ENCODE results near the gene ELOVL1.

The ELOVL1 gene

DNA sequence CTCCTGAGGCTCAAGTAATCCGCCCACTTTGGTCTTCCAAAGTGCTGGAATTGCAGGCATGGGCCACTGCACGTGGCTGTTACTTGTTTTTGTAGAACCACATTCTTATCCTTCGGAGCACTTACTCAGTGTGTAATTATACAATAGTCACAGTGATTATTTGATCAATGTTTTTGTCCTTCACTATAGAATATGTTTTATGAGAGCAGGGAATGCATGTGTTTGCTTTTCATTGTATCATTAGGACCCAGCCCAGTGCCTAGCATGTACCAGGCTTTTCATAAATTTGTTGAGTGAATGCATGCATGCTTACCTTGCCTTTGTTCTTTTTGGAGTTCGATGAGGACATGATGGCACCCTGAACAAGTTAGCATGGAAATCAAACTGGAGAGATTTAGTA lies 27.7 kb upstream of the ELOVL1 start:
- H3K4me2 ChIP-seq (ENCODE audit: low read length, poor library complexity, severe bottlenecking) = no peak overlapping the region
- peaks cover 3% of the 10 kb centered on the region for H3K4me1 ChIP-seq (ENCODE audit: control insufficient read depth, insufficient read depth, low read depth, low read length)
- H3K23ac ChIP-seq (ENCODE audit: low read length in 2 of 2) = no peak overlapping the region
- H3K36me3 ChIP-seq (ENCODE audit: control insufficient read depth in 1 of 2, insufficient read depth in 2 of 2, low read depth in 1 of 2, low read length in 2 of 2) = peaks cover 5 to 36% of the 10 kb centered on the region in 2 experiments
- no peak overlapping the region for H3K4ac ChIP-seq (ENCODE audit: low read depth in 1 of 2, low read length in 2 of 2)
- no peak overlapping the region for H2AFZ ChIP-seq (ENCODE audit: low read depth, low read length)
- no peak overlapping the region for H4K91ac ChIP-seq (ENCODE audit: low read length)
- no peak overlapping the region for H3K4me3 ChIP-seq (ENCODE audit: insufficient read depth in 1 of 2, low read depth in 1 of 2, low read length in 2 of 2)
- peaks cover 25% of the 10 kb centered on the region for H3K79me1 ChIP-seq (replicated peaks; ENCODE audit: low read length, poor library complexity, severe bottlenecking)
- H2BK12ac ChIP-seq (ENCODE audit: low read length in 2 of 2) = no peak overlapping the region
- no peak overlapping the region for H3K18ac ChIP-seq (ENCODE audit: low read depth in 1 of 2, low read length in 2 of 2)
- H3K27me3 ChIP-seq (ENCODE audit: control insufficient read depth in 1 of 2, insufficient read depth in 1 of 2, low read length in 2 of 2) = no peaks in the 10 kb centered on the region
- no peaks in the 10 kb centered on the region for H3K9me3 ChIP-seq (ENCODE audit: control insufficient read depth, low read length)
- no peak for DNase-seq
- no peak overlapping the region for H3K14ac ChIP-seq (ENCODE audit: low read length in 2 of 2)
- no peak overlapping the region for H2AK5ac ChIP-seq (ENCODE audit: low read length, severe bottlenecking)
- no peak overlapping the region for H2BK120ac ChIP-seq (ENCODE audit: low read depth, low read length)
- H2BK15ac ChIP-seq (ENCODE audit: low read depth, poor library complexity, severe bottlenecking) = no peak overlapping the region
- no peak overlapping the region for H2BK5ac ChIP-seq (ENCODE audit: low read depth, low read length, poor library complexity, severe bottlenecking)
- no peak overlapping the region for H4K8ac ChIP-seq (ENCODE audit: low read length)
- H3K9ac ChIP-seq (ENCODE audit: low read length) = no peak overlapping the region
- no peak overlapping the region for H3K27ac ChIP-seq (ENCODE audit: low read length, poor library complexity, severe bottlenecking)
- WGBS = 100% methylated on average over 1 of the region's 4 CpGs

GRCh38 chr1:43392702-43393101 lies 24.9 kb upstream of the ELOVL1 start:
- no peak overlapping the region for H3K9ac ChIP-seq (ENCODE audit: low read length)
- no peak overlapping the region for H2BK15ac ChIP-seq (ENCODE audit: low read depth, poor library complexity, severe bottlenecking)
- H3K4me2 ChIP-seq (ENCODE audit: low read length, poor library complexity, severe bottlenecking) = no peak overlapping the region
- WGBS = 80% methylated on average over 3 of the region's 3 CpGs
- no peak overlapping the region for H3K27ac ChIP-seq (ENCODE audit: low read length, poor library complexity, severe bottlenecking)
- no peak for DNase-seq
- no peak overlapping the region for H4K91ac ChIP-seq (ENCODE audit: low read length)
- no peak overlapping the region for H3K18ac ChIP-seq (ENCODE audit: low read depth in 1 of 2, low read length in 2 of 2)
- no peak overlapping the region for H3K23ac ChIP-seq (ENCODE audit: low read length in 2 of 2)
- no peak overlapping the region for H2BK120ac ChIP-seq (ENCODE audit: low read depth, low read length)
- H3K4me3 ChIP-seq (ENCODE audit: insufficient read depth in 1 of 2, low read depth in 1 of 2, low read length in 2 of 2) = no peak overlapping the region
- no peaks in the 10 kb centered on the region for H3K27me3 ChIP-seq (ENCODE audit: control insufficient read depth in 1 of 2, insufficient read depth in 1 of 2, low read length in 2 of 2)
- no peak overlapping the region for H2AFZ ChIP-seq (ENCODE audit: low read depth, low read length)
- no peak overlapping the region for H3K14ac ChIP-seq (ENCODE audit: low read length in 2 of 2)
- no peak overlapping the region for H2AK5ac ChIP-seq (ENCODE audit: low read length, severe bottlenecking)
- H4K8ac ChIP-seq (ENCODE audit: low read length) = no peak overlapping the region
- H3K4me1 ChIP-seq (ENCODE audit: control insufficient read depth, insufficient read depth, low read depth, low read length) = peaks cover 9% of the 10 kb centered on the region
- no peaks in the 10 kb centered on the region for H3K9me3 ChIP-seq (ENCODE audit: control insufficient read depth, low read length)
- peaks cover 5 to 40% of the 10 kb centered on the region in 2 experiments for H3K36me3 ChIP-seq (ENCODE audit: control insufficient read depth in 1 of 2, insufficient read depth in 2 of 2, low read depth in 1 of 2, low read length in 2 of 2)
- no peak overlapping the region for H3K4ac ChIP-seq (ENCODE audit: low read depth in 1 of 2, low read length in 2 of 2)
- no peak overlapping the region for H2BK5ac ChIP-seq (ENCODE audit: low read depth, low read length, poor library complexity, severe bottlenecking)
- H2BK12ac ChIP-seq (ENCODE audit: low read length in 2 of 2) = no peak overlapping the region
- peaks cover 14% of the 10 kb centered on the region for H3K79me1 ChIP-seq (replicated peaks; ENCODE audit: low read length, poor library complexity, severe bottlenecking)

DNA sequence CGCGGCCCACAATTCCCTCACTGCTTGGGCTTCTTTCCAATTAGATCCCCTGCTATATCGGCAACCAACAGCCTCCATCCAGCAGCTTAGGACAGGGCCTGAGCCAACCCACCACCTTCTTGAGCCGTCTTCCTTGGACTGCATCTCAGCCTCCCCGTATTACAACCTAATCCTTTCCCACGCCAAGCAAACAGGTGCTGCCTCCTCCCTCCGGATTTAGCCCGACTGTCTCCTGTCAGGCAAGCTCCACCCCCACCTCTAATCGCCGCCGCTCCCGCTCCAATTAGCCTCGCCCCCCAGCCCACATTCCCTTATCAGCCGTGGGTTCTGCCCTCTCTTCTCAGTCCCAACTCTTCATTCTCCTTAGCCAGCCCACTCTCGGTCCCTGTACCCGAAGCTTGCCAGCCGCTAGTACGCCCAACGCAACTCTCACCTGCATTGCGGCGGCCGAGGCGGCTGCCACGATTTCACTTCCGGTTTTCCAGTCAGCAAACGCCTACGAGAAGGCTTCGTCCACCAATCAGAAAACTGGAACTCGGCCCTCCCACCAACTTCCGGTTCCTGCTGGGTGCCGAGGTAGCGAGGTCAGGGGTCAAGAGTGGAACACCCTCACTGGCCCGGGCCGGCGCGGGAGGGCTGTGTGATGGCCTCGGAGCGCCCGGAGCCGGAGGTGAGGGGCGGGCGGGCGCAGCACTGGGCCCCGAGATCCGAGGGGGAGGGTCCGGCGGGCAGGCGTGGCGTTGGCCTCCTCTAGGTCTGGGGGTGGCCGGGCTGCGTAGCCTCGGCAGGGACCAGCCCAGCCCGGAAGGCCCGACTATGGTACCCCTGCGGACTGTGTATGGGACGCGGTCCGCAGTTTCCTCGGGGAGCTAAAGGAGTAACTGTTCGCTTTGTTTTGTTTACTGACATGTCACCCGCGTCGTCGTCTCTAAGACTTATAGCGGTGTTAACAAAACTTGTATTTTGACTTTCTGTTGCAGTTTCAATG lies 21.8 kb upstream of the ELOVL1 start, which contains the start of the genes MED8 and SZT2:
Gene MED8 (minus strand): TSS at position 475 of the 988 bp plus-strand sequence. CDS start 36 bp downstream, at position 439.
Gene SZT2 (plus strand): TSS at position 574 of the 988 bp plus-strand sequence. CDS start 70 bp downstream, at position 644.
- peak within 1 kb of the TSS; percentile 95 for H4K91ac ChIP-seq (ENCODE audit: low read length)
- peak within 1 kb of the TSS in 1 of 2 experiments; percentile 39 for H3K14ac ChIP-seq (ENCODE audit: low read length in 2 of 2)
- peak within 1 kb of the TSS; percentile 93 for H2BK15ac ChIP-seq (ENCODE audit: low read depth, poor library complexity, severe bottlenecking)
- H3K18ac ChIP-seq (ENCODE audit: low read depth in 1 of 2, low read length in 2 of 2) = peak within 1 kb of the TSS; percentile 69 to 91
- no peak within 1 kb of the TSS for H3K23ac ChIP-seq (ENCODE audit: low read length in 2 of 2)
- H3K27ac ChIP-seq (ENCODE audit: low read length, poor library complexity, severe bottlenecking) = peak within 1 kb of the TSS; percentile 64
- H4K8ac ChIP-seq (ENCODE audit: low read length) = peak within 1 kb of the TSS; percentile 99
- no peak within 1 kb of the TSS for H2AK5ac ChIP-seq (ENCODE audit: low read length, severe bottlenecking)
- H3K36me3 ChIP-seq (ENCODE audit: control insufficient read depth in 1 of 2, insufficient read depth in 2 of 2, low read depth in 1 of 2, low read length in 2 of 2) = peaks cover 15 to 46% of the 10 kb centered on the region in 2 experiments
- no peak within 1 kb of the TSS for H2BK5ac ChIP-seq (ENCODE audit: low read depth, low read length, poor library complexity, severe bottlenecking)
- H3K4ac ChIP-seq (ENCODE audit: low read depth in 1 of 2, low read length in 2 of 2) = peak within 1 kb of the TSS; percentile 68 to 85
- H3K9me3 ChIP-seq (ENCODE audit: control insufficient read depth, low read length) = no peaks in the 10 kb centered on the region
- peak within 1 kb of the TSS; percentile 82 to 89 for H3K4me3 ChIP-seq (ENCODE audit: insufficient read depth in 1 of 2, low read depth in 1 of 2, low read length in 2 of 2)
- peak within 1 kb of the TSS; percentile 97 for H3K9ac ChIP-seq (ENCODE audit: low read length)
- no peaks in the 10 kb centered on the region for H3K27me3 ChIP-seq (ENCODE audit: control insufficient read depth in 1 of 2, insufficient read depth in 1 of 2, low read length in 2 of 2)
- DNase-seq = peak; percentile 95
- peaks cover 9% of the 10 kb centered on the region for H3K4me1 ChIP-seq (ENCODE audit: control insufficient read depth, insufficient read depth, low read depth, low read length)
- H3K79me1 ChIP-seq (replicated peaks; ENCODE audit: low read length, poor library complexity, severe bottlenecking) = peaks cover 23% of the 10 kb centered on the region
- H3K4me2 ChIP-seq (ENCODE audit: low read length, poor library complexity, severe bottlenecking) = peak within 1 kb of the TSS; percentile 67
- H2AFZ ChIP-seq (ENCODE audit: low read depth, low read length) = peak within 1 kb of the TSS; percentile 48
- WGBS = under 1% methylated on average over 65 of the region's 65 CpGs
- peak within 1 kb of the TSS; percentile 74 for H2BK120ac ChIP-seq (ENCODE audit: low read depth, low read length)
- no peak within 1 kb of the TSS for H2BK12ac ChIP-seq (ENCODE audit: low read length in 2 of 2)

DNA sequence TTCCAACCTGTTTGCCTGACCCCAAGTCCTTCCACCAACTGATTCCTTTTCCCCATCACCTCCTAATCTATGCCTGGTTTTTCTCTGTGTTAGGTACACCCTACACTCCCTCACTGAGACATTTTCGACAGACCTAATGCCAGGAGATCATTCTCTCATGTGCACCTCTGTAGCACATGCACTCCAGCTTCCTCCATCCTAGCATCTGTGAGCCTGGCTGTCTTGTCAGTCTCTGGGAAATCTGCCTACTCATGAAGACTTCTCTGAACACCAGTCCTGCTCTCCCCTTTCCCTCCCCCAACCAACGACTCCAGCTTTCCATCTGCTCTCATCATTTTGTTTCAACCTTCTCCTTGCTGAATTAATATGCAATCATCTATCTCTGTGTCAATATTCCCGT lies 20.8 kb upstream of the ELOVL1 start:
- Histone ChIP-seq H3K79me1 (replicated peaks; ENCODE audit: low read length, poor library complexity, severe bottlenecking) (peaks cover 22% of the 10 kb centered on the region), H3K27ac (ENCODE audit: low read length, poor library complexity, severe bottlenecking) (no peak overlapping the region), H3K23ac (ENCODE audit: low read length in 2 of 2) (no peak overlapping the region), H3K9ac (ENCODE audit: low read length) (peak overlapping the region; percentile 97), H2AK5ac (ENCODE audit: low read length, severe bottlenecking) (no peak overlapping the region), H2BK120ac (ENCODE audit: low read depth, low read length) (no peak overlapping the region), H3K18ac (ENCODE audit: low read depth in 1 of 2, low read length in 2 of 2) (no peak overlapping the region), H3K4me3 (ENCODE audit: insufficient read depth in 1 of 2, low read depth in 1 of 2, low read length in 2 of 2) (peak overlapping the region in 1 of 2 experiments; percentile 89), H3K4me1 (ENCODE audit: control insufficient read depth, insufficient read depth, low read depth, low read length) (peaks cover 9% of the 10 kb centered on the region), H2BK15ac (ENCODE audit: low read depth, poor library complexity, severe bottlenecking) (no peak overlapping the region), H3K14ac (ENCODE audit: low read length in 2 of 2) (no peak overlapping the region), H2AFZ (ENCODE audit: low read depth, low read length) (no peak overlapping the region), H3K4me2 (ENCODE audit: low read length, poor library complexity, severe bottlenecking) (peak overlapping the region; percentile 67), H3K9me3 (ENCODE audit: control insufficient read depth, low read length) (no peaks in the 10 kb centered on the region), H4K91ac (ENCODE audit: low read length) (no peak overlapping the region), H3K36me3 (ENCODE audit: control insufficient read depth in 1 of 2, insufficient read depth in 2 of 2, low read depth in 1 of 2, low read length in 2 of 2) (peaks cover 24 to 49% of the 10 kb centered on the region in 2 experiments), H4K8ac (ENCODE audit: low read length) (no peak overlapping the region), H3K4ac (ENCODE audit: low read depth in 1 of 2, low read length in 2 of 2) (no peak overlapping the region), H2BK5ac (ENCODE audit: low read depth, low read length, poor library complexity, severe bottlenecking) (no peak overlapping the region), H2BK12ac (ENCODE audit: low read length in 2 of 2) (no peak overlapping the region), H3K27me3 (ENCODE audit: control insufficient read depth in 1 of 2, insufficient read depth in 1 of 2, low read length in 2 of 2) (no peaks in the 10 kb centered on the region)
- DNase-seq = no peak
- WGBS = 71% methylated on average over 3 of the region's 3 CpGs

Measured in mesenchymal stem cell (in vitro differentiated cells and primary cell).